Renal cortical epithelial cell (primary cell): ENCODE measurements around the gene EXD2. TPM values are rescaled to one million over a fixed set of nuclear protein-coding genes. Genes with fewer than 3 reads are reported as not detected.
"Not testable (repeated sequence)": the region's sequence is repeated elsewhere in the genome, so short reads cannot be mapped to it uniquely, and the experiment has no call there.

Experiments
- DNase-seq: peaks from one replicate; pipeline ENCODE4 v3.0.0-alpha.2; 2011; ENCODE audit warnings: low read depth
- total RNA-seq: library from RNA; depleted of rRNA; stranded (reverse); fragments of >200 nt; gene quantifications from 2 replicates; pipeline ENCODE4 v1.2.3, GENCODE V29; 2014

EXD2 gene
- total RNA-seq, 1 donor from 2014 or later = 37.4 TPM

- DNase-seq = not testable (repeated sequence)
These were observed 86.1 kb downstream of the EXD2 start for GRCh38 chr14:69277356-69277755.

GRCh38 chr14:69280746-69281291 lies 89.5 kb downstream of the EXD2 start:
- no peak for DNase-seq

GRCh38 chr14:69281450-69282169 lies 90.3 kb downstream of the EXD2 start:
- DNase-seq = no peak

- no peak for DNase-seq
These were observed 91.2 kb downstream of the EXD2 start for GRCh38 chr14:69282448-69282847.

- DNase-seq = no peak
These were observed 92.9 kb downstream of the EXD2 start for GRCh38 chr14:69284170-69284569.

- DNase-seq = no peak
These were observed 94.5 kb downstream of the EXD2 start for GRCh38 chr14:69285661-69286255.

- no peak for DNase-seq
These were observed 96.1 kb downstream of the EXD2 start for GRCh38 chr14:69287098-69288010.

GRCh38 chr14:69288011-69288771 lies 96.9 kb downstream of the EXD2 start:
- DNase-seq = peak; percentile 78

GRCh38 chr14:69288956-69289705 lies 97.8 kb downstream of the EXD2 start:
- no peak for DNase-seq

- DNase-seq = no peak
These were observed 98.7 kb downstream of the EXD2 start for GRCh38 chr14:69289811-69290520.

- DNase-seq = not testable (repeated sequence)
These were observed 99.6 kb downstream of the EXD2 start for GRCh38 chr14:69290881-69291280.

GRCh38 chr14:69291396-69291795 lies 100.1 kb downstream of the EXD2 start:
- no peak for DNase-seq

GRCh38 chr14:69291891-69292561 lies 100.7 kb downstream of the EXD2 start:
- DNase-seq = peak; percentile 64

Other genes with a start within 250 kb of the EXD2 start
- gene ACTN1, start 212.2 kb upstream of the EXD2 start, total RNA-seq = 304 and 802 TPM in 2 replicates
- gene DCAF5, start 38.4 kb upstream of the EXD2 start, total RNA-seq = 12.2 and 30.8 TPM in 2 replicates
- 1.1 TPM in 1 of 2 replicates, not detected in the other for gene GALNT16, start 68.7 kb downstream of the EXD2 start, total RNA-seq
- gene ERH, start 206.8 kb downstream of the EXD2 start, total RNA-seq = 65.0 and 150 TPM in 2 replicates
- 151 and 173 TPM in 2 replicates for gene SLC39A9, start 207.2 kb downstream of the EXD2 start, total RNA-seq